ENCODE data around the gene INMT. TPM values are rescaled to one million over a fixed set of nuclear protein-coding genes. Genes with fewer than 3 reads are reported as not detected.

INMT gene
- total and polyA plus RNA-seq, 4 donors = 0.84 to 130 (median 28.6) TPM

GRCh38 chr7:30723776-30724175 lies 28.2 kb upstream of the INMT start:
- no peak overlapping the region for H3K9ac ChIP-seq (ENCODE audit: low read depth in 1 of 2, low read length in 2 of 2)
- no peaks in the 10 kb centered on the region for H3K36me3 ChIP-seq (ENCODE audit: control insufficient read depth in 4 of 4, insufficient read depth in 3 of 4, low read depth in 1 of 4, low read length in 3 of 4)
- no peak overlapping the region for H3K4me3 ChIP-seq (ENCODE audit: low read depth in 1 of 3, low read length in 3 of 3)
- H3K27ac ChIP-seq (ENCODE audit: low read depth in 1 of 2, low read length in 2 of 2) = no peak overlapping the region
- 66% methylated on average over 4 of the region's 4 CpGs for WGBS
- DNase-seq (ENCODE audit: low spot score) = no peak
- no peak for TF ChIP-seq FOXA2 (IDR thresholded peaks at IDR 0.05)
- no peak for TF ChIP-seq YY1 (IDR thresholded peaks at IDR 0.05)
- no peak for TF ChIP-seq JUND (IDR thresholded peaks at IDR 0.05)
- TF ChIP-seq SP1 (IDR thresholded peaks at IDR 0.05) = no peak
- TF ChIP-seq, protein P1, sequence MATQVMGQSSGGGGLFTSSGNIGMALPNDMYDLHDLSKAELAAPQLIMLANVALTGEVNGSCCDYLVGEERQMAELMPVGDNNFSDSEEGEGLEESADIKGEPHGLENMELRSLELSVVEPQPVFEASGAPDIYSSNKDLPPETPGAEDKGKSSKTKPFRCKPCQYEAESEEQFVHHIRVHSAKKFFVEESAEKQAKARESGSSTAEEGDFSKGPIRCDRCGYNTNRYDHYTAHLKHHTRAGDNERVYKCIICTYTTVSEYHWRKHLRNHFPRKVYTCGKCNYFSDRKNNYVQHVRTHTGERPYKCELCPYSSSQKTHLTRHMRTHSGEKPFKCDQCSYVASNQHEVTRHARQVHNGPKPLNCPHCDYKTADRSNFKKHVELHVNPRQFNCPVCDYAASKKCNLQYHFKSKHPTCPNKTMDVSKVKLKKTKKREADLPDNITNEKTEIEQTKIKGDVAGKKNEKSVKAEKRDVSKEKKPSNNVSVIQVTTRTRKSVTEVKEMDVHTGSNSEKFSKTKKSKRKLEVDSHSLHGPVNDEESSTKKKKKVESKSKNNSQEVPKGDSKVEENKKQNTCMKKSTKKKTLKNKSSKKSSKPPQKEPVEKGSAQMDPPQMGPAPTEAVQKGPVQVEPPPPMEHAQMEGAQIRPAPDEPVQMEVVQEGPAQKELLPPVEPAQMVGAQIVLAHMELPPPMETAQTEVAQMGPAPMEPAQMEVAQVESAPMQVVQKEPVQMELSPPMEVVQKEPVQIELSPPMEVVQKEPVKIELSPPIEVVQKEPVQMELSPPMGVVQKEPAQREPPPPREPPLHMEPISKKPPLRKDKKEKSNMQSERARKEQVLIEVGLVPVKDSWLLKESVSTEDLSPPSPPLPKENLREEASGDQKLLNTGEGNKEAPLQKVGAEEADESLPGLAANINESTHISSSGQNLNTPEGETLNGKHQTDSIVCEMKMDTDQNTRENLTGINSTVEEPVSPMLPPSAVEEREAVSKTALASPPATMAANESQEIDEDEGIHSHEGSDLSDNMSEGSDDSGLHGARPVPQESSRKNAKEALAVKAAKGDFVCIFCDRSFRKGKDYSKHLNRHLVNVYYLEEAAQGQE (IDR thresholded peaks at IDR 0.05) = no peak
- TF ChIP-seq TAF1 (conservative IDR thresholded peaks at IDR 0.05) = no peak
- no peak for TF ChIP-seq HNF4G (IDR thresholded peaks at IDR 0.05)
- no peak for TF ChIP-seq ATF3 (IDR thresholded peaks at IDR 0.05)
- no peak for TF ChIP-seq FOXA1 (IDR thresholded peaks at IDR 0.05)
- no peak for TF ChIP-seq RAD21 (IDR thresholded peaks at IDR 0.05)
- TF ChIP-seq EGR1 (IDR thresholded peaks at IDR 0.05; ENCODE audit: low read depth in 2 of 2) = no peak
- no peak for TF ChIP-seq ZBTB33 (IDR thresholded peaks at IDR 0.05)
- no peak for TF ChIP-seq MAX (IDR thresholded peaks at IDR 0.05)
- TF ChIP-seq NR2F2 (IDR thresholded peaks at IDR 0.05) = no peak
- TF ChIP-seq HNF4A (conservative IDR thresholded peaks at IDR 0.05) = no peak
- no peak for TF ChIP-seq GABPA (IDR thresholded peaks at IDR 0.05 in 1 of 2, conservative IDR thresholded peaks at IDR 0.05 in 1 of 2)
- TF ChIP-seq CTCF (IDR thresholded peaks at IDR 0.05; ENCODE audit: low read depth, low read length, missing input control) = no peak
- H3K4me1 ChIP-seq (ENCODE audit: control insufficient read depth in 4 of 4, insufficient read depth in 4 of 4, low read length in 3 of 4) = no peaks in the 10 kb centered on the region
- H3K27me3 ChIP-seq (ENCODE audit: control insufficient read depth in 4 of 4, insufficient read depth in 4 of 4, low read length in 3 of 4) = peaks cover 0 to 2% (median 0%) of the 10 kb centered on the region in 4 donors
- peaks cover 0 to 3% (median 0%) of the 10 kb centered on the region in 4 donors for H3K9me3 ChIP-seq (ENCODE audit: control insufficient read depth in 4 of 4, low read length in 3 of 4)
